OCI-LY3 (cell line): ENCODE data around the gene TUB.

Experiments
- H2AFZ ChIP-seq: fragments of 200-600, 300-600 bp; shearing (Covaris generic); 2 replicates; pipeline ENCODE4 v1.6.0; 2014; ENCODE audit warnings: antibody characterized with exemption, low read depth, low read length
- H3K27ac ChIP-seq: fragments of 200-600, 300-600 bp; sonication (generic); 2 replicates; pipeline ENCODE4 v1.5.1; 2014; ENCODE audit warnings: mild to moderate bottlenecking, low read length, moderate library complexity, mixed read lengths
- H3K27me3 ChIP-seq: fragments of 200-600, 300-600 bp; sonication (generic); 2 replicates; pipeline ENCODE4 v1.6.1; 2014; ENCODE audit warnings: low read depth, low read length, mixed read lengths
- H3K36me3 ChIP-seq: fragments of 200-600, 300-600 bp; sonication (generic); replicated peaks from 2 replicates; pipeline ENCODE3; 2014; ENCODE audit warnings: low read depth, low read length, mixed read lengths
- H3K4me1 ChIP-seq: fragments of 300-600, 200-600 bp; sonication (generic); 2 replicates; pipeline ENCODE4 v1.6.1; 2014; ENCODE audit warnings: low read length, mixed read lengths
- H3K4me2 ChIP-seq: fragments of 200-600, 300-600 bp; sonication (generic); 2 replicates; pipeline ENCODE4 v1.6.1; 2014; ENCODE audit warnings: low read length, mixed read lengths
- H3K4me3 ChIP-seq: fragments of 300-600, 200-600 bp; sonication (generic); 2 replicates; pipeline ENCODE4 v1.5.1; 2014; ENCODE audit warnings: antibody characterized with exemption, mild to moderate bottlenecking, low read length, moderate library complexity
- H3K79me2 ChIP-seq: fragments of 300-600, 200-600 bp; shearing (Covaris generic); 2 replicates; pipeline ENCODE4 v1.6.1; 2014; ENCODE audit warnings: mild to moderate bottlenecking, low read length, mixed read lengths
- H3K9ac ChIP-seq: fragments of 300-600, 200-600 bp; shearing (Covaris generic); 2 replicates; pipeline ENCODE4 v1.6.0; 2014; ENCODE audit warnings: mild to moderate bottlenecking, low read length, moderate library complexity
- H3K9me3 ChIP-seq: fragments of 200-600, 300-600 bp; shearing (Covaris generic); 2 replicates; pipeline ENCODE4 v1.6.1; 2014; ENCODE audit warnings: low read length, mixed read lengths; ENCODE audit not compliant: insufficient read depth
- H4K20me1 ChIP-seq: fragments of 200-600, 300-600 bp; sonication (generic); 2 replicates; pipeline ENCODE4 v1.6.1; 2016; ENCODE audit warnings: low read length, mixed read lengths; ENCODE audit not compliant: insufficient read depth
- EZH2phosphoT487 ChIP-seq: fragments of 200-600 bp; shearing (Covaris generic); IDR thresholded peaks from 2 replicates; pipeline ENCODE4 v1.6.1; 2018; ENCODE audit warnings: antibody characterized with exemption, mixed run types, low read depth
- TF ChIP-seq, protein P1 (sequence below): fragments of 200-600, 300-600 bp; sonication (generic); IDR thresholded peaks from 2 replicates; pipeline ENCODE4 v1.5.1; 2014; ENCODE audit warnings: antibody characterized with exemption, low read length, low read depth

TUB gene

DNA sequence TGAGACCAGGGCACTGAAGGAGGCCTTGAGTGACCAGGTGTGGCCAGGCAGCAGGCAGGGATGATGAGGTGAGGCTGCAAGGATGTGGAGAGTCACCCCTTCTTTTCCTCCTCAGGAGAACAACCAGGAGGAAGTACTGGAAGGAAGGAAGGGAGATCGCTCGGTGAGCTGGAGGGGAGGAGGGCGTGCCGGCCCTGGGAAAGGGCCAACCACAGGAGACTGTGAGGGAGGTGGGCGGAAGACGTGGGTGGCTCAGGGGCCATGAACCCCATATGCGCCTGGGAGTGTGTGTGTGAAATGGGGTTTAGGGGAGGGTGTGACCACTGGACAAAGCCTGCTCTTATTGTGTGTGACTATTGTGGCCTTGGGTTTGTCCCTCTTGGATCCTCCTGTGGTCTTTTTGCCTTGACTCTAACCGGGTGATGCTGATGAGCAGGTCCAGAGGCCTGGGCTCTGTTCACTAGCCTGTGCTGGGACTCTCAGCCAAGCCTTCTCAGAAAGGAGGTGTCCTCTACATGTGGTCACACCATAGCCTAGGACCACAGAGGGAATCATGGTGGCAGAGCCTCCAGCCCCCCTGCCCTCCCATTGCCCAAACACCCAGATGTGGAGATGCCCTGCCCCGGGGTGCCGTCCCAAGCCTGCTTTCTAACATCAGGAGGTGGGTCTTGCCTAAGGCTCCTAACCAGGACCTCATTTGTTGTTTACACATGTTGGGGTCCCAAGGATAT, 41.3 kb upstream of the TUB start:
- H3K4me1 ChIP-seq, result no peaks in the 10 kb centered on the region
- H3K4me3 ChIP-seq, result no peak overlapping the region
- TF ChIP-seq, protein P1, sequence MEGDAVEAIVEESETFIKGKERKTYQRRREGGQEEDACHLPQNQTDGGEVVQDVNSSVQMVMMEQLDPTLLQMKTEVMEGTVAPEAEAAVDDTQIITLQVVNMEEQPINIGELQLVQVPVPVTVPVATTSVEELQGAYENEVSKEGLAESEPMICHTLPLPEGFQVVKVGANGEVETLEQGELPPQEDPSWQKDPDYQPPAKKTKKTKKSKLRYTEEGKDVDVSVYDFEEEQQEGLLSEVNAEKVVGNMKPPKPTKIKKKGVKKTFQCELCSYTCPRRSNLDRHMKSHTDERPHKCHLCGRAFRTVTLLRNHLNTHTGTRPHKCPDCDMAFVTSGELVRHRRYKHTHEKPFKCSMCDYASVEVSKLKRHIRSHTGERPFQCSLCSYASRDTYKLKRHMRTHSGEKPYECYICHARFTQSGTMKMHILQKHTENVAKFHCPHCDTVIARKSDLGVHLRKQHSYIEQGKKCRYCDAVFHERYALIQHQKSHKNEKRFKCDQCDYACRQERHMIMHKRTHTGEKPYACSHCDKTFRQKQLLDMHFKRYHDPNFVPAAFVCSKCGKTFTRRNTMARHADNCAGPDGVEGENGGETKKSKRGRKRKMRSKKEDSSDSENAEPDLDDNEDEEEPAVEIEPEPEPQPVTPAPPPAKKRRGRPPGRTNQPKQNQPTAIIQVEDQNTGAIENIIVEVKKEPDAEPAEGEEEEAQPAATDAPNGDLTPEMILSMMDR, result no peak
- no peak for TF ChIP-seq EZH2phosphoT487
- peaks cover 16% of the 10 kb centered on the region; the same call in 1 of the 2 replicates for H3K27me3 ChIP-seq
- no peaks in the 10 kb centered on the region for H3K36me3 ChIP-seq
- H3K4me2 ChIP-seq, result no peak overlapping the region
- no peak overlapping the region for H3K9ac ChIP-seq
- no peaks in the 10 kb centered on the region for H4K20me1 ChIP-seq
- no peak overlapping the region for H2AFZ ChIP-seq
- H3K27ac ChIP-seq, result no peak overlapping the region
- H3K9me3 ChIP-seq, result no peaks in the 10 kb centered on the region
- no peaks in the 10 kb centered on the region for H3K79me2 ChIP-seq

DNA sequence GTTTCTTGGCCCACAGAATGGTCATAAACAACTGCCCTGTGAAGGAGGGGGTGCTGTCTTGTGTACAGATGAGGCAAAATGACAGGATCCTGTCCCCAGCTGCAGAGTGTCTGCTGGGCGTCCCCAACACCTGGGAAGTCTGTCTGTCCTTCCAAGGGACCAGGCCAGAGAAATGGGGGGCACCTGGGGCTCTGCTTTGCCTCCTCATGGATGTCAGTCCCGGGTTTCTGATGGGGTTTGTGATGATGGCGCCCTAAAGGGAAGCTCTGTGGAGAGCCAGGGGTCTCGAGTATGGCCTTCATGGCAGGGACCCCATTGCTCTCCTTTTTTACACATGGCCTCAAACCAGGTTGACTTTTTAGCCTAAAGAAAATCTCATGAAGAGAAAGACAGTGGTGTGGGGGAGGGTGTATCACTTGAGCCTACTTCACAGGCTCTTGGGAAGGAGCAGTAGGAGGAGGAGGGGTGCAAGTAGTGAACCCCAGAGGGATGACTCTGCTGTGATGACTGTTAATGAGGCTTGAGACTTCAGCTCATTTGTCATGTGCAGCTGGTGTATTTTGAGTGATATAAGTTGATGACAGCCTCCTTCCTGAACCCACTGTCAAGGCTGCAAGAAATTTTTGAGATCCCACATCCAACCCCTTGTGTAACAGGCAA, 40.6 kb upstream of the TUB start:
- H3K9ac ChIP-seq, result no peak overlapping the region
- H3K4me1 ChIP-seq, result no peaks in the 10 kb centered on the region
- no peak overlapping the region for H3K4me2 ChIP-seq
- H3K27me3 ChIP-seq, result peaks cover 16% of the 10 kb centered on the region; the same call in 1 of the 2 replicates
- H3K79me2 ChIP-seq, result no peaks in the 10 kb centered on the region
- no peak overlapping the region for H2AFZ ChIP-seq
- no peak overlapping the region for H3K27ac ChIP-seq
- TF ChIP-seq EZH2phosphoT487, result no peak
- TF ChIP-seq, protein P1, result no peak
- H3K4me3 ChIP-seq, result no peak overlapping the region
- H3K9me3 ChIP-seq, result no peaks in the 10 kb centered on the region
- no peaks in the 10 kb centered on the region for H3K36me3 ChIP-seq
- no peaks in the 10 kb centered on the region for H4K20me1 ChIP-seq

DNA sequence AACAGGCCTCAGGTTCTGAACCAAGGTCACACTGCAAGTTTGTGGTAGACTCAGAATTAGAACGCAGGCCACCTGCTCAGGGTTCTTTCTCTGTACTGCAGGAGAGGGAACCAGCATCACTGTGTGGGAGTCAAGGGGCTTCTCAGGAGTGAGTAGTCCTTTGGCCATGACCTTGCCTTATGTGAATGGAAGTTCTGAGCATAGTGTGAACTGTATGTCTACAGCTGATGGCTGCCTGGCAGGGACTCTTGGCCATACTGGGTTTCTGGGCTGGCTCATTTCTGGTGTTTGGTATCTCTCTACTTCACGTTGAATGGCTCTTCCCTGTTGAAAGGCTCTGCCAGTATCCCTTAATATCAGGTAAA, 40.1 kb upstream of the TUB start:
- Histone ChIP-seq H4K20me1 (no peaks in the 10 kb centered on the region), H3K79me2 (no peaks in the 10 kb centered on the region)

GRCh38 chr11:8041576-8041975, 39.4 kb upstream of the TUB start:
- Histone ChIP-seq H3K27me3 (peaks cover 15% of the 10 kb centered on the region; the same call in 1 of the 2 replicates), H2AFZ (no peak overlapping the region), H3K36me3 (no peaks in the 10 kb centered on the region), H3K4me3 (no peak overlapping the region), H3K4me1 (no peaks in the 10 kb centered on the region), H3K79me2 (no peaks in the 10 kb centered on the region), H3K4me2 (no peak overlapping the region), H3K9me3 (no peaks in the 10 kb centered on the region), H4K20me1 (no peaks in the 10 kb centered on the region), H3K9ac (no peak overlapping the region), H3K27ac (no peak overlapping the region)
- TF ChIP-seq, protein P1, result no peak
- no peak for TF ChIP-seq EZH2phosphoT487

More for the DNA sequence above, 40.1 kb upstream of the TUB start:
- no peak overlapping the region for H3K4me2 ChIP-seq
- TF ChIP-seq EZH2phosphoT487, result no peak
- TF ChIP-seq, protein P1, result no peak
- H3K9ac ChIP-seq, result no peak overlapping the region
- no peaks in the 10 kb centered on the region for H3K4me1 ChIP-seq
- H3K36me3 ChIP-seq, result no peaks in the 10 kb centered on the region
- no peak overlapping the region for H3K4me3 ChIP-seq
- H3K9me3 ChIP-seq, result no peaks in the 10 kb centered on the region
- H2AFZ ChIP-seq, result no peak overlapping the region
- no peak overlapping the region for H3K27ac ChIP-seq
- peaks cover 16% of the 10 kb centered on the region; the same call in 1 of the 2 replicates for H3K27me3 ChIP-seq
